ENCODE data around the gene TMEM250.

Gene TMEM250

DNA sequence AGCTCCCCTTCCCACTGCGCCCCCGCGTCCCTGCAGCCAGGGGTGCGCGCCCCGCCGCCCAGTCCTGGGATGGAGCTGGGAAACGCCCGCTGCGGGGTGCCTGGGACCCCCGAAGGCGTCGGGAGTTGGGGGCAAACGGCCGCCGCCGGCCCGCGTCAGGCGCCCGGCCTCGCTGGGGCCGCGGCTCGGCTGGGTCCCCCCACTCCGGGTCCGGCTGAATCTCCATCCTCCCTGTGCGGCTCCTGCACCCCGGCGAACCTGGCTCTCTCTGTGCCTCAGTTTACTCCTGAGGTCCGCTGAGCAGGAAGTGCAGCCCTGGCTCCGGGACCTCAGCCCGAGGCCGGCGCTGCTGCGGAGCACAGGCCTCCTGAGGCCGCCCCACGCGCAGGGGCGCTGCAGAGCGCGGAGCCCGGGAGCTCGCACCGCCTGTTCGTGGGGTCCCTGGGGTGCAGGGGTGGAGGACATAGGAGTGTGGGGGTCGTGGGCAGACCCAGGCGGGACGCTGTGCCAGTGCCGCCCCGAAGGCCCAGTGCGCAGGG is 13.9 kb upstream of the TMEM250 start:
- DNase-seq (ENCODE audit: low read depth) = no peak

- DNase-seq (ENCODE audit: low read depth) = no peak
These were observed 13.2 kb upstream of the TMEM250 start for GRCh38 chr9:136131629-136132511.

DNA sequence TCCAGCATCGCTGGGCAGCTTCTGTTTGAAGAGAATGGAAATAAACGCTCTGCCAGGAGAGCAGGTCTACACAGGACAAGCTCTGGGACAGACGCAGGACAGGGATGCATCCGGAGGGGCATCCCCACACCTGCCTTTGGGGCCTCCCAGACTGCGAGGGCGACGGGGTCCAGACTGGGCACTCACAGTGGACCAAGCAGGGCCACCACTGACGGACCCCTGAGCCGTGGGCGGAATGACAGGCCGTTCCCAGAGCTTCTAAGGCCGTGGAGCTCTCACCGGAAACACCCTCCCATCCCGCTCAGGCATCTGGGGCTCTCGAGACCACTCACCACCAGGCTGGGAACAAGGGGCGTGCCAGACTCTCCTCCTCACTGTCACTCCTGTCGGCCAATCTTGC is 10.5 kb upstream of the TMEM250 start:
- DNase-seq (ENCODE audit: low read depth) = no peak

DNA sequence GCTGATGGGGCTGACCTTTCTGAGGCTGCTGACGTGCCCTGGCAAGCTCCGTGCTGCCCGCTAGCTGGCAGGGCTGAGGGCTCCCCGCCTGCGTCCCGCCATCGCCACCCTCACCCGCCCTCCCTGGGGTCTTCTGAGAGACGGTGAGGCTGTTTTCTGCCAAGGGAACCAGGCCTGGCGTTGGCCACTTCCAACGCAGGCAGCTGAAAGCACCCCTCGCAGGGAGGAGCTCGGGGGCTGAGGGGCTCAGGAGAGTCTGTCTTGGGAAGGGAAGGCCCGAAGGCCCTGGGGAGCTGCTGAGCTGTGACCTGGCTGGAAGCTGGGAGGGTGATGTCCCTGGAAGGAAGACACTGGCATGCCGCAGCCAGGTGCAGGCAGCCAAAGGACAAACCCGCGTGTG is 9.8 kb upstream of the TMEM250 start:
- no peak for DNase-seq (ENCODE audit: low read depth)

DNA sequence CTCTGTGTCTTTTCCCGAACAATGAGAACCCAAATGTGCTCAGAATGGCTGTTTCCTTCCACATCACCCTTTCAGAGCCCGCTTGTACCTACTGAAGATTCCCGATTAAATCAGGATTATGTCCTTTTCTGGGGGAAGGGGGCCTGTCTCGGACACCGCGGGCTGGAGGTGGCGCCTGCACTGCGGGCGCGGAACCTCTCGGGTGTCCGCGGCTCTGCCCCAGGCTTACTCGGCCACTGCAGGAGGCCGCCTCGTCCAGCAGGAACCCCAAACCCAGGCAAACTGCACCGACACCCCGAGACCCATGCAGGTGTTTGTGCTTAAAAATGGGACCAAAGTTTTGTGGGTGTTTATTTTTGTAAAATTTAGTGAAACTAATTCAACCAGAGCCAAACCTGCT is 8.6 kb upstream of the TMEM250 start:
- DNase-seq (ENCODE audit: low read depth) = no peak

- DNase-seq (ENCODE audit: low read depth) = no peak
These were observed 6.5 kb upstream of the TMEM250 start for GRCh38 chr9:136124976-136125692.

GRCh38 chr9:136122425-136123383 is 4.0 kb upstream of the TMEM250 start:
- peak; percentile 70 for DNase-seq (ENCODE audit: low read depth)

DNA sequence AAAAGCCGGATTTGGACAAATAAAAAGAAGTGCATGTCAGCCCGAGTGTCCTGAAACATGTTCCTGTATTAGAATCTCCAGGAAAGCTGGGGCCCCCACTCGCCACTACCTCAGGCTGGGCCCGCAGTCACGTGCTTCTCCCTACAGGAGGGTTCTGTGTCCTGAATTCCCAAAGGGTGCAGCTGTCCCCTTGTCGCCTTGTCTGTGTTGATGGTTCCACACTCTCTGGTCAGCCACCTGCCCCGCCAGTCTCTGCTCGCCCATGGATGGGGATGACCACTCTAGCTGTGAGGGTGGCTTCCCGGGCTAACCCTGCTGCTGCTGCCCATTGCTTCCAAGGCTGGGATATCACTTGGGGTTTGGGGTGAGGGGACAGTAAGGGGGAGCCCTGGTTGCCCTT is 3.1 kb upstream of the TMEM250 start:
- DNase-seq (ENCODE audit: low read depth) = no peak

DNA sequence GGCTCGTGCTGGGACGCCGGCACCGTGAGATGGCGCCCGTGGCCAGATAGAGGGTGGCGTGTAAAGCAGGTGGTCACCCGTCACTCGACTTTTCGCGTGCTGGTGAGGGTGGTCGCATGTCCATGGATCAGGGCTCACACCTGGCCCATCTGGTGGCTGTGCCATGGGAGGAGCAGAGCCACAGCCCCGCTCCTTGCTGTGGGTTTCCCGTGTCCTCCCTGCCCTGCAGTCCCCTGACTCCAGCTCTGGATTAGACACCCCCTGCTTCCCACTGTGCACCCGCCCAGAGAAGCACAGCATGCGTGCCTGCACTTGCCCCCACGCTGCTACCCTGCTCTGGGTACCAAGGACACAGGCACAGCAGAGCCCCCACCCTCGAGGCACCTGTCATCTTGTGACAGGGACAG is 1.8 kb upstream of the TMEM250 start:
- DNase-seq (ENCODE audit: low read depth) = no peak

DNA sequence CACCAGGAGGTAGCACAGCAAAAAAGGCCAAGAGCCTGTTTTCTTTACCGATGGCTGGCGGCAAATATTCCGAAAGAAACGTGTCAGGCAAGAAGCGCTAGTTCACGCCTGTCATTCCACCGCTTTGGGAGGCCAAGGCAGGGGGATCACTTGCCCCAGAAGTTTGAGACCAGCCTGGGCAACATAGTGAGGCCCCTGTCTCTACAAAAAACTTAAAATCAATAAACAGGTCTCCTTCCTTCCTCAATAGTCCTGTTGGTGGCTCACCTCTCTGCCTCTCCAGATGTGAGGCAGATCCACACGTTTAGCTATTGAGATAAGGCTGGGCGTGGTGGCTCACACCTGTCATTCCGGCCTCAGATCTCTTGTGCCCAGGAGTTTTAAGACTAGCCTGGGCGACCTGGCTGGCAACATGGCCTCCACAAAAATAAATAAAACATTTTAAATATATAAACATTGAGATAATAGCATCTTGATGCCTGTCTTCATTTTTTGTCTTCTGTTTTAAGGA is 1.3 kb upstream of the TMEM250 start:
- DNase-seq (ENCODE audit: low read depth) = no peak

DNA sequence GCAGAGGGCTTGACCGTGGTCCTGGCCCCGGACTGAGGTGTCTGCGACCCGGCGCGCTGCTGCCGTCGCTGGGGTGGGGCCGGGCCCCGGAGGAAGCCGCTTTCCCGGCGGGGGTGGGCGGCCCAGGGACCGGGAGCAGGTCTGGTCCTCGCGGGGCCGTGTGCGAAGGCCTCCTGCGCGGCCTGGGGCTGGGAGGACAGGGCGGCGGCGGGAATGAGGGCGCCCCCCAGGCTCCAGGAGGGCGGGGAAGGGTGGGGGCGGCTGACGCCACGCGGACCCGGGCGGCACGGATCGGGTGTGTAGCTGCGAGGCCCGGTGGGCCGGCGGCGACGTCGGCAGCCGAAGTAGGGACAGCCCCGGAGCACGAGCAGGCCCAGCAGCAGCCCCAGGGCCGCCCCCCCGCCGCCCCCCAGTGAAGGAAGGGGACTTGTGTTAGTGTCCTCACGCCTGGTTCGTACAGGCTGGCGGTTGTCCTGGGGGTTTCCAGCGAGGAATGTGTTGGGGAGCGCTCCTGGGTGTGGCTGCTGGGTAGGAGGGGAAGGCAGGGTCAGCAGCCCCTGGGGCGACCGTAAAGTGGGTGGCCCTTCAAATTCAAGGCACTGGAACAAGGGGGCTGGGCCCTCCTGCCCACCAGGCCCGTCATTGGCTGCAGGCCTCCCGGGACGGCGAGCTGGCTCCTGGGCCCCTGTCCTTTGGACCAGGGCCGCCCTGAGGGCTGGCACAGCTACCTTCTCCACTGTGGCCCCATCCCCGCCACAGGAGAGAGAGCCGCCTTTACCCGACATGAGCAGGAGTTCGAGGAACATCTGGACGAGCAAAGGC is 597 bp upstream of the TMEM250 start:
- no peak for DNase-seq (ENCODE audit: low read depth)

- no peak for DNase-seq (ENCODE audit: low read depth)
These were observed 757 bp downstream of the TMEM250 start for GRCh38 chr9:136117916-136118319.

GRCh38 chr9:136117291-136117915 is 1.3 kb downstream of the TMEM250 start:
- DNase-seq (ENCODE audit: low read depth) = no peak

DNA sequence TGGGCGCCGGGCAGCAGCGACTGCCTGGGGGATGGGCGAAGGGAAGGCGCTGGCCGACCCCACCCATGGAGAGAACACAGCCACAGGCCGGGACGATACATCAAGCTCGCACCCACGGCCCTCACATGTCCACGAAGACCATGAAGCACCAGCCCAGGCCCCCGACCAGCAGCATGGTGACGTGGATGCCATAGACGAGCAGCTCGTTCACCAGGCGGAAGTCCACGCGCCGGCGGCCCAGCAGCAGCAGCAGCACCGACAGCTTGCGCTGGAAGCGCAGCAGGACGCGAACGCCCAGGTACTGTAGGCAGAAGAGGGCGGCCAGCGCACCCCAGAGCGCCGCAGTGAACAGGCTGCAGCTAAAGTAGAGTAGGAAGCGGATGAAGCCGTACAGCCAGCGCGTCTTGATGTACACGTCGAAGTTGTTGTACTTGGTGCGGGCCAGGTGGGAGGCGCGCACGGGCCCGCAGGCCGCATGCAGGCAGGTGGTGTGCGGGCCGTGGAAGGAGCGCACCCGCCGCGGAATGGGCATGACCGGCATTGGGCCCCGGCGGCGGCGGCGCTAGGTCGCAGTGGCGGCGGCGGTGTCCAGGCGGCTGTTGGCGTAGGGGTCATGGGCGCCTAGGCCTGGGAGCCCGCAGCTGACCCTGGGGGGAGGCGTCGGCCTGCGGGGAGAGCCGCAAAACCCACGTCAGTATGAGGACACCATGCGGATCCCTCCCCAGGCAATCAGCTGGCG is 2.1 kb downstream of the TMEM250 start:
- no peak for DNase-seq (ENCODE audit: low read depth)

- no peak for DNase-seq (ENCODE audit: low read depth)
These were observed 2.9 kb downstream of the TMEM250 start for GRCh38 chr9:136115641-136116359.

DNA sequence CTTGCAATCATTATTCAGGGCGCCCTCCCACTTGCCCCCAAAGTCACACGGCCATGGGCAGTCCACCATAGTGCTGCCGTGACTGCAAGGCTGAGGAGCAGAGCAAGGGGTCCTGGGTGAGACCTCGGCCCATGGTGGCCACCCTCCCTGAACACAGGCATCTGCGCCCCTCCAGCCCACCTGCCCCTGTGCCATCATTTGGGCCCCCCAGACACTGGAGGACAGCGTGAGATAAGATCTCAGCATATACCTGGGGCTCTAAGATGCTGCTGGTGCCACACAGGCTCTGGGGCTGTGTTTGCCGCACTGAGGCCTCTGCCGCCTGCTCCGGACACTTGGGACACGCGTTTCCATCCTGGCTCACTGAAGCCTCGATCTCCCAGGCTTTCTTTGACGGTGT is 3.5 kb downstream of the TMEM250 start:
- DNase-seq (ENCODE audit: low read depth) = no peak

GRCh38 chr9:136114610-136115009 is 4.1 kb downstream of the TMEM250 start:
- no peak for DNase-seq (ENCODE audit: low read depth)

DNA sequence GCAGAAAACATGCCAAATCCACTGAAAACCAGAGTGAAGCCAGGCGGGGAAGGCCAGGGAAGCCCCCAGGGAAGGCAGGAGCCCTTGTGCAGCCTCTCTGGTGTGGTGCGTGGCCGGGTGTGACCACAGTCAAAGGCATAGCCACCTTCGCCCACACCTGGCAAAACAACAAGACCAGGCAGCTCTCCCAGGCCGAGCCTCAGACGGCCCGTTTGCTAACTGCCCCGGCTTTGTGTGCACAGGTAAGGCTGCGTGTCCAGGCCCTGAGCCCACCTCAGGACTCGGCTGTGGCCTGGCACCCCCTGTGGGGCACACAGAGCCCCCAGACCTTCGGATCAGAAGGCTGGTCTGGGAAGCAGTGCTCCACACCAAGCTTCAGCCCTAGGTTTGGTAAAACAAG is 6.1 kb downstream of the TMEM250 start:
- no peak for DNase-seq (ENCODE audit: low read depth)

- DNase-seq (ENCODE audit: low read depth) = no peak
These were observed 6.8 kb downstream of the TMEM250 start for GRCh38 chr9:136111910-136112309.
